Activated CD8-positive, alpha-beta T cell treated with anti-CD3 and anti-CD28 coated beads, Interleukin-2, amount 10 ng/mL, durations not matched to agents 7 days and 5 days (primary cell): ENCODE measurements around the gene ZDHHC22. TPM values are rescaled to one million over a fixed set of nuclear protein-coding genes. Genes with fewer than 3 reads are reported as not detected.

Source experiments
- ATAC-seq: fragments of 150-1000 bp; cut with Tn5 transposase; one replicate; pipeline ENCODE4 v1.10.0; 2021; ENCODE audit warnings: moderate library complexity
- CTCF ChIA-PET: fragments of 350-600 bp; sonication (Branson Sonifier 250); formaldehyde crosslinking; loops from one replicate; lab custom pipeline; 2021; ENCODE audit warnings: antibody characterized with exemption; lab: Charles Lee
- POLR2A ChIA-PET: fragments of 350-600 bp; sonication (Branson Sonifier 250); formaldehyde crosslinking; loops from one replicate; lab custom pipeline; 2021; ENCODE audit warnings: antibody characterized with exemption; lab: Charles Lee
- DNase-seq: peaks from one replicate; pipeline ENCODE4 v3.0.0-alpha.2; 2020
- H3K27ac Mint-ChIP-seq: one replicate; pipeline ENCODE4 v1.8.0; 2021; ENCODE audit warnings: mild to moderate bottlenecking, mixed read lengths
- H3K27me3 Mint-ChIP-seq: one replicate; pipeline ENCODE4 v1.8.0; 2021; ENCODE audit warnings: low read depth, mixed read lengths
- H3K36me3 Mint-ChIP-seq: one replicate; pipeline ENCODE4 v1.8.0; 2021; ENCODE audit warnings: low read depth, mixed read lengths
- H3K4me1 Mint-ChIP-seq: one replicate; pipeline ENCODE4 v1.8.0; 2021; ENCODE audit warnings: low read depth, mixed read lengths
- H3K4me3 Mint-ChIP-seq: one replicate; pipeline ENCODE4 v1.8.0; 2021; ENCODE audit warnings: mild to moderate bottlenecking, mixed read lengths
- H3K9me3 Mint-ChIP-seq: one replicate; pipeline ENCODE4 v1.8.0; 2022; ENCODE audit warnings: mixed read lengths; ENCODE audit not compliant: insufficient read depth
- total RNA-seq, 2 experiments: library from RNA; stranded (reverse); gene quantifications; one replicate each; pipeline ENCODE4 v1.2.3, GENCODE V29; 2021

The ZDHHC22 gene
- total RNA-seq, 2 experiments from 2014 or later, result not detected

DNA sequence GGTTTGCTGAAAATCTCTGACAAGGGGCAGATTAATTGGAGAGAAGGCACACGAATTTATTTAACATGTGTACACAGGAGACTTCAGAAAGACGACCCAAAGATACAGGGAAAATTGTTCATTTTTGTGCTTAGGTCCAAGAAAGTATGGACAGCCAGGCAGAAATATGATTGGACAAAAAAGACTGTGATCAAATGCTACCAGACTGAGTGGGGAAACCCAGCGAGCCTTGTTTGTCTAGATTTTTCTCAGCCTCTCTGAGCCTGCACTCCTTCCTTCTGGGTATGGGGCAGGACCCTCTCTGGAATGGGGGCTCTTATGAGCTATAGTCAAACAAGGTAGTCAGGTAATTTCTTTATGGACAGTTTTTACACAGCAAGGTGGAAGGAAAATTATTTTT, 54.0 kb downstream of the ZDHHC22 start:
- CTCF ChIA-PET, result interaction anchor here (3.1 to 4.0 kb wide), 2 partner anchors 8 to 212 kb away, joined by 16 to 20 read pairs; no protein-coding TSS in a partner anchor

DNA sequence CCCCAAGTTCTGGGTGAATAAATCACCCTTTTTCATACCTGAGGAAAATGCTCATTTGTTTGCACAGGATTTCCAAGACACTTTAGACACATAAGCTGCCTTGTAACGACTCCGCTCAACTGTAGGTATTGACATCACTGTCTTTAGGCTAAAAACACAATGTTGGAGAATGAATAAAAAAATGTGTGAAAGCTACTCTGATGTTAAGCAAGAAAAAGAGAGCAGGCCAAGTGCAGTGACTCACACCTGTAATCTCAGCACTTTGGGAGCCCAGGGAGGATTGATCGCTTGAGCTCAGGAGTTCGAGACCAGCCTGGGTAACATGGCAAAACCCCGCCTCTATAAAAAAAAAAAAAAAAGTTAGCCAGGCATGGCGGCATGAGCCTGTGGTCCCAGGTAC, 54.6 kb downstream of the ZDHHC22 start:
- ChIA-PET POLR2A (interaction anchor here (1.0 kb wide), 1 partner anchor 12 kb away, joined by 3 read pairs; the partner anchor contains the start of gene CIPC), CTCF (interaction anchor here (0.6 to 4.0 kb wide), 5 partner anchors 8 to 1338 kb away, joined by 3 to 21 read pairs (median 16); no protein-coding TSS in a partner anchor)
- H3K4me1 Mint-ChIP-seq, result peaks cover 4% of the 10 kb centered on the region
- H3K4me3 Mint-ChIP-seq, result no peak overlapping the region
- peaks cover 14% of the 10 kb centered on the region for H3K9me3 Mint-ChIP-seq
- ATAC-seq (no peak), DNase-seq (no peak)
- H3K27me3 Mint-ChIP-seq, result peaks cover 6% of the 10 kb centered on the region
- H3K36me3 Mint-ChIP-seq, result peaks cover 3% of the 10 kb centered on the region
- no peak overlapping the region for H3K27ac Mint-ChIP-seq

More for the DNA sequence above, 54.0 kb downstream of the ZDHHC22 start:
- peaks cover 14% of the 10 kb centered on the region for H3K9me3 Mint-ChIP-seq
- H3K4me3 Mint-ChIP-seq, result no peak overlapping the region
- H3K4me1 Mint-ChIP-seq, result peaks cover 4% of the 10 kb centered on the region
- no peak for DNase-seq
- POLR2A ChIA-PET, result no interaction called here
- H3K27ac Mint-ChIP-seq, result no peak overlapping the region
- peaks cover 3% of the 10 kb centered on the region for H3K27me3 Mint-ChIP-seq
- no peak for ATAC-seq
- peaks cover 3% of the 10 kb centered on the region for H3K36me3 Mint-ChIP-seq

DNA sequence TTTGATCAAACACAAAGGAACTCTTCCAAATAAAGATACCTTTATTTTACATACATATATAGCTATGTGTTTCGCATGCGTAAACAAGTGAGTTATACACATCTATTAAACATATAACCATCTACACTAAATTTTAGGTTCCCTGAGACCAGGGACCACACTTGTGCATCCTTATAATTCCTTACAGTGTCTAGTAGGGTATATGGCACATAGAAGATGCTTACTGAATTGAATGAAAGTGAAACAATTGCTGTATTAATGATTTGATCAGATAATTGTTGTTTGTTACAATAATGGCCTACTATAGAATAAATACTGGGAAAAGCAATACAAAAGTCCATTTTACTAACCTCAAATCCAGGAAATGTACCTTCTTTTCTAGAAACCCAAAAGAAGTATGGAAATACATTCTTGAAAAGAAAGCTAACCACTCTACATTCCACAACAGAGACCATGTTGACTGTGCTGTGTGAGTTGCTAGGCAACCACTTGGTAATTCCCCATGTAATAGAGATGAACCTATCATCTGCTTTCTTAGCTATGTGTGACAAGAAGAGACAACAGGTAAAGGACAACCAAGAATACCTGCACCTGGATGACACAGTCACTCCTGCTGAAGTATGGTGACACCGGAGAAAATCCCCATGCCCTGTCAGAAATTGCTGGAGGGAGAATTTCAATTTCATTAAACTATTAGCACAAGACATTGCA, 55.4 kb downstream of the ZDHHC22 start:
- peaks cover 6% of the 10 kb centered on the region for H3K27me3 Mint-ChIP-seq
- POLR2A ChIA-PET, result interaction anchor here (1.0 kb wide), 1 partner anchor 12 kb away, joined by 3 read pairs; the partner anchor contains the start of gene CIPC
- peaks cover 4% of the 10 kb centered on the region for H3K4me1 Mint-ChIP-seq
- CTCF ChIA-PET, result interaction anchor here (0.6 to 4.0 kb wide), 12 partner anchors 8 to 1337 kb away, joined by 3 to 21 read pairs (median 4); no protein-coding TSS in a partner anchor
- ATAC-seq (peak; percentile 49), DNase-seq (no peak)
- H3K4me3 Mint-ChIP-seq, result no peak overlapping the region
- H3K9me3 Mint-ChIP-seq, result peaks cover 7% of the 10 kb centered on the region
- H3K36me3 Mint-ChIP-seq, result no peaks in the 10 kb centered on the region
- no peak overlapping the region for H3K27ac Mint-ChIP-seq

DNA sequence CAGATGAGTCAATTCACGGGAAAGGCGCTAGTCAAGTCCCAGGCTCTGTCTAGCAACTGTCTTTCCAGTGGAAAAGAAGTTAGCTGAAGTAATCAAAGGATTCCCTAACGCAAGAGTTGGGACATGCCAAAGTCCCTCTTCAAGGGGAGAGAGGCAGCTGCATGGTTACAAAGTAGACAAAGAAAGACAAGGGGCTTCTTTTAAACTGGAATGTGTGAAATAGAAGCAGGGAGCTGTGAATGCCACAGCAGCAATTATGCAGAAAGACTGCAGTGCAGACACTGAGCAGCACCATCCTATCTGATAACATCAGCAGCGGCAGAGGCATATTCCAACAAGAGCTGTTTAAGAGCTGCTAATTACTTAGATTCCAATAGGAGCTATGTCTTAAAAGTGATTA, 56.1 kb downstream of the ZDHHC22 start:
- no peak for DNase-seq
- Mint-ChIP-seq H3K27ac (no peak overlapping the region), H3K27me3 (peaks cover 6% of the 10 kb centered on the region), H3K4me1 (peaks cover 4% of the 10 kb centered on the region), H3K9me3 (peaks cover under 1% of the 10 kb centered on the region), H3K36me3 (no peaks in the 10 kb centered on the region), H3K4me3 (no peak overlapping the region)
- no peak for ATAC-seq
- POLR2A ChIA-PET, result no interaction called here
- CTCF ChIA-PET, result interaction anchor here (0.9 to 4.0 kb wide), 11 partner anchors 8 to 274 kb away, joined by 3 to 21 read pairs (median 5); no protein-coding TSS in a partner anchor

DNA sequence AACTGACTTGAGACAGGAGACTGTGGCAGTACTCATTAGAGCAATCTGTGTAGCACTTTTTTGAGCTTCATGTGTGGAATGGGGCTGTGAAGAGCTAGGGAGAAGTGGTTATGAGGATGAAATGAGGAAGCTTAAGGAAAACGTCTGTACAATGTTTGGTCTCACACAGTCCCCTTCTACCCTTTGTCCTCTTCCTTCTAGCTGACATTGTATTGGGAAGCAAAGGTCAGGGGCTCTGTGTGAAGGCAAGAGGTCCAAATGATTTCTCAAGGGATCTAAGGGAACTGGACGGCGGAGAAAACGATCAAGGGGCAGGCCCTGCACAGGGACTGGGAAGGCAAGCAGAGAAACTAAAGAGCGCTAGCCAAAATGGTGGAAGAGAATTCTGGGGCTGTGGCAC, 56.6 kb downstream of the ZDHHC22 start:
- no peak overlapping the region for H3K4me3 Mint-ChIP-seq
- POLR2A ChIA-PET, result no interaction called here

DNA sequence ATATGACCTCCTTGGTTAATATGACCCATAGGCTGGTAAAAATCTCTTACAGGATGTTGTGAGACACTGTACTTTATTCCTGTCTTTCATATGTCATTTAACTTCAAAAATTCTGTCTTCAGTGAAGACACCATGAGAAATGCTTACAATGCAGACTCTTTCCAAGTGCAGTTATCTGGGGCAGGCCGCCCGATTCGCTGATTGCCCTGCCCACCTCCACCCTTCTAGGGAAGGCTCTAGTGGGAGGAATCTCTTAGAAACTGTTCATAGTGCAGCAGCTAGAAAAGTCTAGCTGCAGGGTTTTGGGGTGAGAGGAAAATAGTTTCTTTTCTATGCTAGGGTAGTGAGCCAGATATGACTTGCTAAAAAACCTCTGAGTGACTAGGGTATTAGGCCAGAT, 58.5 kb downstream of the ZDHHC22 start:
- no peak for DNase-seq
- Mint-ChIP-seq H3K9me3 (peaks cover 8% of the 10 kb centered on the region), H3K27ac (no peak overlapping the region), H3K36me3 (no peaks in the 10 kb centered on the region), H3K27me3 (peaks cover 3% of the 10 kb centered on the region), H3K4me3 (no peak overlapping the region), H3K4me1 (peaks cover 4% of the 10 kb centered on the region)
- CTCF ChIA-PET, result interaction anchor here (1.0 to 4.7 kb wide), 3 partner anchors 12 to 207 kb away, joined by 4 to 27 read pairs (median 23); no protein-coding TSS in a partner anchor
- no peak for ATAC-seq
- POLR2A ChIA-PET, result no interaction called here

More for the DNA sequence above, 56.6 kb downstream of the ZDHHC22 start:
- H3K36me3 Mint-ChIP-seq, result no peaks in the 10 kb centered on the region
- ATAC-seq (no peak), DNase-seq (no peak)
- peaks cover 4% of the 10 kb centered on the region for H3K4me1 Mint-ChIP-seq
- peaks cover 6% of the 10 kb centered on the region for H3K27me3 Mint-ChIP-seq
- peaks cover 3% of the 10 kb centered on the region for H3K9me3 Mint-ChIP-seq
- H3K27ac Mint-ChIP-seq, result no peak overlapping the region
- CTCF ChIA-PET, result interaction anchor here (0.9 to 4.0 kb wide), 8 partner anchors 9 to 274 kb away, joined by 3 to 21 read pairs (median 9); no protein-coding TSS in a partner anchor

DNA sequence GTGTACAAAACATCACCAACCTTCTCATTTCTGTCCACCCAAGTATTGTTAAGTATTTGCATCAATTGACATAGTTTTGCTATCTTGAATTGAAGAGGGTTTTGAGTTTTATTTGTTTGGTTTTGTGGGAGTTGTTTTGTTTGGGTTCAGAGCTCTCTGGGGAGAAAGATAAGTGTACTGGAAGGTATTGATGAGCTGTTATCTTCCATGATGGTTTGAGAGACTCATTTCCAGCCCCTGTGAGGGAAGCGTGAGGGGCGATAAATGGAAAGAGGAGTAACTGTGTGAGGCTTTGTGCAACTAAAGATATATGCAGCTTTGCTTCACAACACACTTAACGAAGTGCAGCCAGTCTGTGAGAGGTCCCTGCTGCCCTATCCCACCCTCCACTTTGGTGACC, 59.2 kb downstream of the ZDHHC22 start:
- Mint-ChIP-seq H3K27me3 (peaks cover 3% of the 10 kb centered on the region), H3K4me3 (no peak overlapping the region), H3K36me3 (no peaks in the 10 kb centered on the region), H3K27ac (no peak overlapping the region), H3K4me1 (peaks cover 4% of the 10 kb centered on the region), H3K9me3 (peaks cover 8% of the 10 kb centered on the region)
- CTCF ChIA-PET, result interaction anchor here (1.0 to 4.7 kb wide), 4 partner anchors 11 to 207 kb away, joined by 3 to 27 read pairs (median 14); no protein-coding TSS in a partner anchor
- POLR2A ChIA-PET, result no interaction called here
- ATAC-seq, result no peak
- no peak for DNase-seq

Other genes starting within 250 kb of the ZDHHC22 start
- 10 to 100 TPM; 34.5 to 35.6 TPM for gene IRF2BPL, start 113.1 kb downstream of the ZDHHC22 start, total RNA-seq
- 10 to 100 TPM; 11.4 to 11.7 TPM for gene CIPC, start 43.5 kb downstream of the ZDHHC22 start, total RNA-seq
- gene TMEM63C, start 40.0 kb upstream of the ZDHHC22 start, total RNA-seq, result under 1 TPM; 0.73 to 0.74 TPM
- not detected for gene NGB, start 129.4 kb upstream of the ZDHHC22 start, total RNA-seq
- gene POMT2, start 179.1 kb upstream of the ZDHHC22 start, total RNA-seq, result 10 to 100 TPM; 15.0 to 15.5 TPM
- 10 to 100 TPM; 11.7 to 15.1 TPM for gene GSTZ1, start 179.2 kb upstream of the ZDHHC22 start, total RNA-seq
- 10 to 100 TPM; 16.7 to 17.1 TPM for gene TMED8, start 235.3 kb upstream of the ZDHHC22 start, total RNA-seq
- under 1 TPM; 0.23 to 0.40 TPM for gene SAMD15, start 235.6 kb upstream of the ZDHHC22 start, total RNA-seq